H1 (cell line): Measurements from ENCODE around the gene PLEKHO1. TPM values are rescaled to one million over a fixed set of nuclear protein-coding genes. Genes with fewer than 3 reads are reported as not detected.

Experiments
- GABPA ChIP-seq: IDR thresholded peaks from 2 replicates; pipeline ENCODE4 v1.6.1; 2011; ENCODE audit warnings: mild to moderate bottlenecking, low read length, moderate library complexity, borderline replicate concordance; ENCODE audit not compliant: insufficient read depth
- RXRA ChIP-seq: IDR thresholded peaks from 2 replicates; pipeline ENCODE4 v1.6.1; 2011; ENCODE audit warnings: low read depth, mild to moderate bottlenecking, low read length, moderate library complexity; ENCODE audit not compliant: insufficient read depth
- SRF ChIP-seq: IDR thresholded peaks from 2 replicates; pipeline ENCODE4 v1.6.1; 2011; ENCODE audit warnings: mild to moderate bottlenecking, low read depth, low read length, moderate library complexity
- polyA plus RNA-seq, 7 experiments: library from polyadenylated mRNA; depleted of rRNA in 3 of 7; stranded (reverse) in 5 of 7; unstranded in 2 of 7; fragments of >200 nt in 5 of 7; fragments of 200-250 nt in 2 of 7; gene quantifications; 1 replicate in 5 of 7; 2 replicates in 1 of 7; 4 replicates in 1 of 7; pipeline versions ENCODE4 v1.2.1 to v1.2.3, GENCODE V29; 2011 to 2013; ENCODE audit warnings: missing spikeins in 2 of 7, mixed read lengths in 2 of 7
- total RNA-seq: library from RNA; stranded (reverse); fragmentation: NEBNext Ultra II Directional; extraction: Animal tissue kit (Norgen Biotek cat#: 25700); gene quantifications from 2 replicates; pipeline ENCODE4 v1.2.1, GENCODE V29; 2021

PLEKHO1 gene
- total and polyA plus RNA-seq, 2 of the 8 experiments (the other 6 are each of a cell fraction or from before 2014, with no cell fraction given), result 23.2 to 37.0 TPM

DNA sequence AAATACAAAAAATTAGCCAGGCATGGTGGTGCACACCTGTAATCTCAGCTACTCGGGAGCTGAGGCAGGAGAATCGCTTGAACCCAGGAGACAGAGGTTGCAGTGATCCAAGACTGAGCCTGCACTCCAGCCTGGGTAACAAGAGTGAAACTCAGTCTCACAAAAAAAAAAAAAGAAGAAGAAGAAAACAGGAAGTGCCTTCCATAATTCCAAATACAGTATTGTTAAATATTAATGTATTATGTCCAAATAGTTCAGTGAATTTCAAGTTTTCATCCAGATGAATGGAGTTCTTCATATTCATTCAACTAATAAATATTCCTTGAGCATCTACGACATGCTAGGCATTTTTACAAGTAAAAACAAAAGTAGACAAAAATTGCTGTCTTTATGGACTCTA, 33.3 kb downstream of the PLEKHO1 start (continued):
- TF ChIP-seq GABPA (no peak), SRF (no peak), RXRA (no peak)
